Measurements from ENCODE around the gene BRINP3. TPM values are rescaled to one million over a fixed set of nuclear protein-coding genes. Genes with fewer than 3 reads are reported as not detected.

BRINP3 gene
- total RNA-seq, 4 donors from 2014 or later, result 0.23 to 0.25 TPM; not detected in 2

DNA sequence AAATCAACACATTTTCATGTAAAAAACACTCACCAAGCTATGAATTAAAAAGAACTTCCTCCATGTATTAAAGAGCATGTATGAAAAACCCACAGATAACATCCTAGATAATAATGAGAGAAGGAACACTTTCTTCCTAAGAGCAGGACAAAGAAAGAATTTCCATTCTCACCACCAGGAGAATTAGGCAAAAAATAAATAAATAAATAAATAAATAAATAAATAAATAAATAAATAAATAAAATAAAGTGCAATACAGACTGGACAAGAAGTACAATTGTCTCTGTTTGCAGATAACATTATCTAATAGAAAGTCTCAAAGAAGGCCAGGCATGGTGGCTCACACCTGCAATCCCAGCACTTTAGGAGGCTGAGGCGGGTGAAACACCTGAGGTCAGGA, 218.2 kb downstream of the BRINP3 start:
- intact Hi-C loops (cut with DNase I; ENCODE audit: low total_unique reads), result no loop called here

DNA sequence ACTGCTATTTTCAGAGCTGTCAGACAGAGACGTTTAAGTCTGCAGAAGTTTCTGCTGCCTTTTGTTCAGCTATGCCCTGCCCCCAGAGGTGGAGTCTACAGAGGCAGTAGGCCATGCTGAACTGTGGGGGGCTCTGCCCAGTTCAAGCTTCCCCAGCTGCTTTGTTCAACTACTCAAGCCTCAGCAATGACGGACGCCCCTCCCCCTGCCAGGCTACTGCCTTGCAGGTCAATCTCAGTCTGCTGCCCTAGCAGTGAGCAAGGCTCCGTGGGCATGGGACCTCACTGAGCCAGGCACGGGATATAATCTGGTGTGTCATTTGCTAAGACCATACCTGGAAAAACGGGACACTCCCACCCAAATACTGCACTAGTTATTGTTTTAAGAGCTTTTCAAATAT, 219.7 kb downstream of the BRINP3 start:
- intact Hi-C loops (cut with DNase I; ENCODE audit: low total_unique reads), result no loop called here
- 70 to 84% methylated on average over 6 of the region's 6 CpGs for WGBS, 2 donors
- TF ChIP-seq CTCF (IDR thresholded peaks at IDR 0.05), result no peak
- no peak for TF ChIP-seq POLR2A (IDR thresholded peaks at IDR 0.05)
- H3K4me3 ChIP-seq (ENCODE audit: low read depth, poor library complexity, severe bottlenecking), result no peak overlapping the region
- DNase-seq (ENCODE audit: low spot score in 2 of 2), result no peak

More for the DNA sequence above, 218.2 kb downstream of the BRINP3 start:
- no peak for DNase-seq (ENCODE audit: low spot score in 2 of 2)
- H3K4me3 ChIP-seq (ENCODE audit: low read depth, poor library complexity, severe bottlenecking), result no peak overlapping the region
- 100% methylated on average over 1 of the region's 1 CpG for WGBS, 2 donors
- TF ChIP-seq POLR2A (IDR thresholded peaks at IDR 0.05), result no peak
- no peak for TF ChIP-seq CTCF (IDR thresholded peaks at IDR 0.05)

DNA sequence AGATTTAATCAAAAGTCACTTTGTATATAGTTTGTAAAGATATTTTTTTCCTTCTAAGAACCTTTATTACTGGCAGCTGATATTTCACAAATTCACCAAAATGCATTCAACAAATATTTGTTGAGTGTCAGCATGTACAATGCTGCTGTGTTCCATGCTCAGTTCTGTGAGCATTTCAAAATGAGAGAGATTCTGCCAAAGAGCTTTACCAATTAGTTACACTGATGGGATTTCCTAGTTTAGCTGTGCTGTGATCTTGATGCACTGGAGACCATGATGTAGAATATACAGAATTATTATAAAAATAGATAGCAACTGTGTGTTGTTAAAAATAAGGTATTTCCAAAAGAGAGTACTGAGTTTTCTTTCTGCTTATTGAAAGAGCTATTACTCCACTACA, 225.6 kb downstream of the BRINP3 start:
- H3K4me3 ChIP-seq (ENCODE audit: low read depth, poor library complexity, severe bottlenecking), result no peak overlapping the region
- intact Hi-C loops (cut with DNase I; ENCODE audit: low total_unique reads), result no loop called here
- no peak for DNase-seq (ENCODE audit: low spot score in 2 of 2)
- TF ChIP-seq CTCF (IDR thresholded peaks at IDR 0.05), result no peak
- no peak for TF ChIP-seq POLR2A (IDR thresholded peaks at IDR 0.05)

- no peak for TF ChIP-seq CTCF (IDR thresholded peaks at IDR 0.05)
- no peak for TF ChIP-seq POLR2A (IDR thresholded peaks at IDR 0.05)
- intact Hi-C loops (cut with DNase I; ENCODE audit: low total_unique reads), result no loop called here
- no peak overlapping the region for H3K4me3 ChIP-seq (ENCODE audit: low read depth, poor library complexity, severe bottlenecking)
- no peak for DNase-seq (ENCODE audit: low spot score in 2 of 2)
- 99 to 100% methylated on average over 2 of the region's 2 CpGs for WGBS, 2 donors
These were observed 227.3 kb downstream of the BRINP3 start for GRCh38 chr1:190250368-190250767.

DNA sequence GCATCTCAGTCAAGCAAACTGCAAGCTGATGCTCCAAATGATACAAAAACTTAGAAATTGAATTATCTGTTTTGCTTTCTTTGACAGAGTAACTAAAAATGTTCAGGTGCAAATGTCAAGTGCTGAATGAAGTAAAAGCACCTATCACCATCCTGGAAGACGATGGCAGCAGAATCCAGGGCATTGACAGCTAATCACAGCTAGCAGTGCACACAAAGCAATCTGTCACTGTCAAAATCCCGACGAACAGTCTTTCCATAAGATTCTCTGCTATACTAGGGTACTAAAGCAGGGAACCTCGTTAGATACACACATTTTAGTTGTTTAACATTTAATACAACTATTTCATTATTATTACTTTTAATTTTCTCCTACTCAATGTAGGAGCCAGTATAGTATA, 233.3 kb downstream of the BRINP3 start:
- WGBS, 2 donors, result 40 to 50% methylated on average over 4 of the region's 4 CpGs
- no peak overlapping the region for H3K4me3 ChIP-seq (ENCODE audit: low read depth, poor library complexity, severe bottlenecking)
- intact Hi-C loops (cut with DNase I; ENCODE audit: low total_unique reads), result no loop called here
- TF ChIP-seq POLR2A (IDR thresholded peaks at IDR 0.05), result no peak
- DNase-seq (ENCODE audit: low spot score in 2 of 2), result no peak

DNA sequence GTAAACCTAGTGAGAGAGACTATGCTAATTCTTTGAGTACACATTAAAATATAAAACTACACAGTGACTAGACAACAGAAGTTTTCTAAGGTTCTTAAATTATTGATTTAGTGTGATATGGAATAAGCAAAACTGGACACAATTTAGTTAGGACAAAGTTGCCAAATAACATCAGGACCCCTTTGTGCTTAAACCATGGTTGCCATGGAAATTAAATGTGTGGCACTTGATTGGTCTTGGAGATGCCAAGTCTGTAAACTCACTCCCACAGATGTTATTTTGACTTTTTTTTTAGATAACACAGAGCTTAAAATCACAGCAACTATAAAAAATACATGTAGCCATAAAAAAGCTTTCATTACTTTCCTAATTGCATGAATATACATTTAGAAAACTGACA, 234.6 kb downstream of the BRINP3 start:
- H3K4me3 ChIP-seq (ENCODE audit: low read depth, poor library complexity, severe bottlenecking), result no peak overlapping the region
- no peak for TF ChIP-seq CTCF (IDR thresholded peaks at IDR 0.05)
- no peak for TF ChIP-seq POLR2A (IDR thresholded peaks at IDR 0.05)
- intact Hi-C loops (cut with DNase I; ENCODE audit: low total_unique reads), result no loop called here
- DNase-seq (ENCODE audit: low spot score in 2 of 2), result no peak

All from lower leg skin (tissue), 4 donors.